ENCODE measurements around the gene SH2D6. TPM values are rescaled to one million over a fixed set of nuclear protein-coding genes. Genes with fewer than 3 reads are reported as not detected.

The SH2D6 gene
- total and polyA plus RNA-seq, 9 of the 15 experiments (the other 6 are each of a cell fraction or from before 2014, with no cell fraction given) = 0.07 to 0.76 (median 0.33) TPM; not detected in 2

DNA sequence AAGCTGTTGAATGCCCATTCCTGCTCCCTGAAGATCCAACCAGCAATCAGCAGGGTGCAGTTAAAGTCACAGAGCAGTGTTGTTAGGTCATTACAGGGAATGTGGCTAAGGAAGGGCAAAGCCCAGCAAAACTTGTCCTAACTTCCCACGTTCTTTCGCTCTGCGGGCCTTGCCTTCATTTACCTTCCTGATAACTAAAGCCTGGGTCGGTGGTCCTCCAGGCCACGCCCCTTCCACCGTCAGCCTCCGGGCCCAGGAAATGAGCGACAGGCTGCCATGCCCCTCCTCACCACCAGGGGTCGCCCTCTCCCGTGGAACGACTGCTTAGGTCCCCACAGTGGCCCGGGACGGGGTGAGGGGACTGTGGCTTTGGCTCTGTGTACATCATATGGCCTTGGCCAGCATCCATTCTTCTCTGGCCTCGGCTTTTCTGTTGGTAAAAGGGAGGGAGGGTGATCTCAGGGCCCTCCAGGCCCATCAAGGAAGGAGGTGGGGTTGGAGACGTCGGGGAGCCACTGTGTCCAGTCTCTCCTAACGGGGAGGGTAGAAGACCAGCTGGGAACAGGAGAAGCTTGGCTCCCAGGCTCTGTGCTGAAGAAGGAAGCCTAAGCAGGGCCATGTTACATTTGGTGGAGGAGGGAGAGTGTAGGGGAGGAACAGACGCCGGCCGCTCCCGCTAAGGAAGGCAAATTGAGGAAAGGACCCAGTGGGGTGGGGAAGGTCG lies 2.2 kb downstream of the SH2D6 start (continued):
- TF ChIP-seq KLF1 (tag; IDR thresholded peaks at IDR 0.05) (no peak), NFRKB (IDR thresholded peaks at IDR 0.05; ENCODE audit: low read depth) (peak; percentile 49; the same call in 1 of the 2 replicates), ZKSCAN1 (IDR thresholded peaks at IDR 0.05; ENCODE audit: low read depth, low read length) (no peak; the same call in 1 of the 2 replicates), ZNF239 (CRISPR knock-in tag; IDR thresholded peaks at IDR 0.05) (no peak; the same call in 1 of the 2 replicates), E2F3 (CRISPR knock-in tag; IDR thresholded peaks at IDR 0.05) (peak; percentile 75), POLR2AphosphoS5 (IDR thresholded peaks at IDR 0.05; ENCODE audit: control insufficient read depth, insufficient read depth, low read depth, low read length) (no peak), PCBP2 (IDR thresholded peaks at IDR 0.05; ENCODE audit: low read depth, low read length, poor library complexity, severe bottlenecking) (no peak), MCM7 (IDR thresholded peaks at IDR 0.05) (no peak)
- TF ChIP-seq, protein P1, sequence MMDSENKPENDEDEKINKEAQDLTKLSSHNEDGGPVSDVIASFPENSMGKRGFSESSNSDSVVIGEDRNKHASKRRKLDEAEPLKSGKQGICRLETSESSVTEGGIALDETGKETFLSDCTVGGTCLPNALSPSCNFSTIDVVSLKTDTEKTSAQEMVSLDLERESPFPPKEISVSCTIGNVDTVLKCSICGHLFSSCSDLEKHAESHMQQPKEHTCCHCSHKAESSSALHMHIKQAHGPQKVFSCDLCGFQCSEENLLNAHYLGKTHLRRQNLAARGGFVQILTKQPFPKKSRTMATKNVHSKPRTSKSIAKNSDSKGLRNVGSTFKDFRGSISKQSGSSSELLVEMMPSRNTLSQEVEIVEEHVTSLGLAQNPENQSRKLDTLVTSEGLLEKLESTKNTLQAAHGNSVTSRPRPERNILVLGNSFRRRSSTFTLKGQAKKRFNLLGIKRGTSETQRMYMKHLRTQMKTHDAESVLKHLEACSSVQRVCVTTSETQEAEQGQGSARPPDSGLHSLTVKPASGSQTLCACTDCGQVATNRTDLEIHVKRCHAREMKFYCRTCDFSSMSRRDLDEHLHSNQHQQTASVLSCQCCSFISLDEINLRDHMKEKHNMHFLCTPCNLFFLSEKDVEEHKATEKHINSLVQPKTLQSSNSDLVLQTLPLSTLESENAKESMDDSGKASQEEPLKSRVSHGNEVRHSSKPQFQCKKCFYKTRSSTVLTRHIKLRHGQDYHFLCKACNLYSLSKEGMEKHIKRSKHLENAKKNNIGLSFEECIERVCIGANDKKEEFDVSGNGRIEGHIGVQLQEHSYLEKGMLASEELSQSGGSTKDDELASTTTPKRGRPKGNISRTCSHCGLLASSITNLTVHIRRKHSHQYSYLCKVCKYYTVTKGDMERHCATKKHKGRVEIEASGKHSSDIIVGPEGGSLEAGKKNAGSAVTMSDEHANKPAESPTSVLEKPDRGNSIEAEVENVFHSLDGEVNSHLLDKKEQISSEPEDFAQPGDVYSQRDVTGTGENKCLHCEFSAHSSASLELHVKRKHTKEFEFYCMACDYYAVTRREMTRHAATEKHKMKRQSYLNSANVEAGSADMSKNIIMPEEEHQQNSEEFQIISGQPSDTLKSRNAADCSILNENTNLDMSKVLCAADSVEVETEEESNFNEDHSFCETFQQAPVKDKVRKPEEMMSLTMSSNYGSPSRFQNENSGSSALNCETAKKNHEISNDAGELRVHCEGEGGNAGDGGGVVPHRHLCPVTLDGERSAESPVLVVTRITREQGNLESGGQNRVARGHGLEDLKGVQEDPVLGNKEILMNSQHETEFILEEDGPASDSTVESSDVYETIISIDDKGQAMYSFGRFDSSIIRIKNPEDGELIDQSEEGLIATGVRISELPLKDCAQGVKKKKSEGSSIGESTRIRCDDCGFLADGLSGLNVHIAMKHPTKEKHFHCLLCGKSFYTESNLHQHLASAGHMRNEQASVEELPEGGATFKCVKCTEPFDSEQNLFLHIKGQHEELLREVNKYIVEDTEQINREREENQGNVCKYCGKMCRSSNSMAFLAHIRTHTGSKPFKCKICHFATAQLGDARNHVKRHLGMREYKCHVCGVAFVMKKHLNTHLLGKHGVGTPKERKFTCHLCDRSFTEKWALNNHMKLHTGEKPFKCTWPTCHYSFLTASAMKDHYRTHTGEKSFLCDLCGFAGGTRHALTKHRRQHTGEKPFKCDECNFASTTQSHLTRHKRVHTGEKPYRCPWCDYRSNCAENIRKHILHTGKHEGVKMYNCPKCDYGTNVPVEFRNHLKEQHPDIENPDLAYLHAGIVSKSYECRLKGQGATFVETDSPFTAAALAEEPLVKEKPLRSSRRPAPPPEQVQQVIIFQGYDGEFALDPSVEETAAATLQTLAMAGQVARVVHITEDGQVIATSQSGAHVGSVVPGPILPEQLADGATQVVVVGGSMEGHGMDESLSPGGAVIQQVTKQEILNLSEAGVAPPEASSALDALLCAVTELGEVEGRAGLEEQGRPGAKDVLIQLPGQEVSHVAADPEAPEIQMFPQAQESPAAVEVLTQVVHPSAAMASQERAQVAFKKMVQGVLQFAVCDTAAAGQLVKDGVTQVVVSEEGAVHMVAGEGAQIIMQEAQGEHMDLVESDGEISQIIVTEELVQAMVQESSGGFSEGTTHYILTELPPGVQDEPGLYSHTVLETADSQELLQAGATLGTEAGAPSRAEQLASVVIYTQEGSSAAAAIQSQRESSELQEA (IDR thresholded peaks at IDR 0.05; ENCODE audit: low read depth) = no peak
- TF ChIP-seq, protein P2, sequence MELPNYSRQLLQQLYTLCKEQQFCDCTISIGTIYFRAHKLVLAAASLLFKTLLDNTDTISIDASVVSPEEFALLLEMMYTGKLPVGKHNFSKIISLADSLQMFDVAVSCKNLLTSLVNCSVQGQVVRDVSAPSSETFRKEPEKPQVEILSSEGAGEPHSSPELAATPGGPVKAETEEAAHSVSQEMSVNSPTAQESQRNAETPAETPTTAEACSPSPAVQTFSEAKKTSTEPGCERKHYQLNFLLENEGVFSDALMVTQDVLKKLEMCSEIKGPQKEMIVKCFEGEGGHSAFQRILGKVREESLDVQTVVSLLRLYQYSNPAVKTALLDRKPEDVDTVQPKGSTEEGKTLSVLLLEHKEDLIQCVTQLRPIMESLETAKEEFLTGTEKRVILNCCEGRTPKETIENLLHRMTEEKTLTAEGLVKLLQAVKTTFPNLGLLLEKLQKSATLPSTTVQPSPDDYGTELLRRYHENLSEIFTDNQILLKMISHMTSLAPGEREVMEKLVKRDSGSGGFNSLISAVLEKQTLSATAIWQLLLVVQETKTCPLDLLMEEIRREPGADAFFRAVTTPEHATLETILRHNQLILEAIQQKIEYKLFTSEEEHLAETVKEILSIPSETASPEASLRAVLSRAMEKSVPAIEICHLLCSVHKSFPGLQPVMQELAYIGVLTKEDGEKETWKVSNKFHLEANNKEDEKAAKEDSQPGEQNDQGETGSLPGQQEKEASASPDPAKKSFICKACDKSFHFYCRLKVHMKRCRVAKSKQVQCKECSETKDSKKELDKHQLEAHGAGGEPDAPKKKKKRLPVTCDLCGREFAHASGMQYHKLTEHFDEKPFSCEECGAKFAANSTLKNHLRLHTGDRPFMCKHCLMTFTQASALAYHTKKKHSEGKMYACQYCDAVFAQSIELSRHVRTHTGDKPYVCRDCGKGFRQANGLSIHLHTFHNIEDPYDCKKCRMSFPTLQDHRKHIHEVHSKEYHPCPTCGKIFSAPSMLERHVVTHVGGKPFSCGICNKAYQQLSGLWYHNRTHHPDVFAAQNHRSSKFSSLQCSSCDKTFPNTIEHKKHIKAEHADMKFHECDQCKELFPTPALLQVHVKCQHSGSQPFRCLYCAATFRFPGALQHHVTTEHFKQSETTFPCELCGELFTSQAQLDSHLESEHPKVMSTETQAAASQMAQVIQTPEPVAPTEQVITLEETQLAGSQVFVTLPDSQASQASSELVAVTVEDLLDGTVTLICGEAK (IDR thresholded peaks at IDR 0.05) = peak; percentile 19; the same call in 1 of the 2 replicates
- TF ChIP-seq, protein P2 (CRISPR knock-in tag; IDR thresholded peaks at IDR 0.05) = no peak

Measured in K562 (cell line).